Upper lobe of left lung (tissue), 6 donors: Measurements from ENCODE around the gene KLHDC8A. TPM values are rescaled to one million over a fixed set of nuclear protein-coding genes. Genes with fewer than 3 reads are reported as not detected.

ENCODE experiments used
- ATAC-seq, 2 donors: fragments of 200-7000 bp; cut with Tn5 transposase; one replicate each; pipeline ENCODE4 v1.9.1; 2022; ENCODE audit warnings: mild to moderate bottlenecking in 2 of 2, moderate library complexity in 2 of 2; ENCODE audit not compliant: low FRiP score in 2 of 2
- DNase-seq, 2 donors: peaks; one replicate each; pipeline ENCODE4 v3.0.0-alpha.2; 2019 to 2020
- H3K27ac ChIP-seq, 4 donors: fragments of 200-600 bp; sonication (generic); one replicate each; pipeline ENCODE4 v1.5.1; 2016 to 2019
- H3K27me3 ChIP-seq, 4 donors: fragments of 200-600 bp; sonication (generic); one replicate each; pipeline ENCODE4 v1.5.1; 2017 to 2019
- H3K36me3 ChIP-seq, 4 donors: fragments of 200-600 bp; sonication (generic); one replicate each; pipeline ENCODE4 v1.5.1; 2016 to 2019
- H3K4me1 ChIP-seq, 4 donors: fragments of 200-600 bp; sonication (generic); one replicate each; pipeline ENCODE4 v1.5.1; 2018 to 2019
- H3K4me3 ChIP-seq, 4 donors: fragments of 200-600 bp; sonication (generic); one replicate each; pipeline ENCODE4 v1.5.1; 2017 to 2019; ENCODE audit warnings: mild to moderate bottlenecking in 2 of 4, moderate library complexity in 1 of 4
- H3K9me3 ChIP-seq, 4 donors: fragments of 200-600 bp; sonication (generic); one replicate each; pipeline ENCODE4 v1.5.1; 2018 to 2019
- CTCF ChIP-seq, 6 experiments: fragments of 450-650 bp in 4 of 6; fragments of 200-600 bp in 2 of 6; sonication (generic) in 2 of 6; IDR thresholded peaks; one replicate each; pipeline ENCODE4 v1.5.1; 2016 to 2019; ENCODE audit warnings: antibody characterized with exemption in 6 of 6
- EP300 ChIP-seq, 4 donors: sonication (generic); formaldehyde crosslinking; IDR thresholded peaks; one replicate each; pipeline ENCODE4 v1.5.1; 2017; ENCODE audit warnings: antibody characterized with exemption in 4 of 4, control low read depth in 2 of 4
- POLR2A ChIP-seq, 4 donors: fragments of 450-650 bp; IDR thresholded peaks; one replicate each; pipeline ENCODE4 v1.5.1; 2016 to 2017; ENCODE audit warnings: antibody characterized with exemption in 4 of 4, mild to moderate bottlenecking in 2 of 4
- POLR2AphosphoS5 ChIP-seq, 2 donors: sonication (generic); formaldehyde crosslinking; IDR thresholded peaks; one replicate each; pipeline ENCODE4 v1.5.1; 2017; ENCODE audit warnings: antibody characterized with exemption in 2 of 2
- WGBS, 2 donors: methylation state at CpG; one replicate each; pipeline ENCODE4 v1.1.5; 2017 to 2018; 5-methylcytosine and 5-hydroxymethylcytosine counted together
- total RNA-seq, 6 donors: library from RNA; depleted of rRNA in 4 of 6; stranded (reverse); fragments of >200 nt in 4 of 6; gene quantifications; one replicate each; pipeline versions ENCODE4 v1.1.0 to v1.2.1, GENCODE V29; 2016 to 2021
- donor health status: DM: no; HTN: no; CAD: no; lungs with moderate emphysema.
- donor health status: DM: no; HTN: yes; CAD: no; lungs with severe emphysema.

The KLHDC8A gene
- total RNA-seq, 6 donors from 2014 or later = 0.34 to 1.7 (median 0.37) TPM; not detected in 3

DNA sequence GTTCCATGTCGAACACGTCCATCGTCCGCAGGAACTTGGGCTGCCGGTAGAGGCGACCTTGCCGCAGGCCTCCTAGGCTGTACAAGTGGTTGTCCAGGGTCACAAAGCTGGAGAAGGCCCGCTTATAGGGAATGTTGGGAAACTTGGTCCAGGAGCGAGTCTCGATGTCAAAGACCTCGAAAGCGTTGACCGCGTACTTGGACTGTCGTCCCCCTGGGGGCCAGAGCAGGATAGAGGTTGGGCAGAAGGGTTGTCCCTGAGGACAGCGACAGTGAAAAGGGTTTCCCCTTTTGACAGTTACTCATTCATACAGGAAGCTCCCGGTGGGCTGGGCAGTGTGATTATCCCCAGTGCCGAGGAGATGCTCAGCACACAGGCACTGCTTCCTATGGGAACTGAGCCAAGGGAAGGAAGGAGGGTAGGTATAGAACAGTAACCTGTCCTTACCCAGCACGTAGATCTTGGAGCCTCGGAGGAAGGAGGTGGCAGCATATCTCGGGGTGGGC lies 17.5 kb downstream of the KLHDC8A start:
- ATAC-seq = no peak
- 87 to 88% methylated on average over 21 of the region's 21 CpGs for WGBS, 2 donors
- no peak for TF ChIP-seq CTCF (IDR thresholded peaks at IDR 0.05)
- no peak for TF ChIP-seq POLR2A (IDR thresholded peaks at IDR 0.05)
- no peak for TF ChIP-seq POLR2AphosphoS5 (IDR thresholded peaks at IDR 0.05)
- no peak for TF ChIP-seq EP300 (IDR thresholded peaks at IDR 0.05)

DNA sequence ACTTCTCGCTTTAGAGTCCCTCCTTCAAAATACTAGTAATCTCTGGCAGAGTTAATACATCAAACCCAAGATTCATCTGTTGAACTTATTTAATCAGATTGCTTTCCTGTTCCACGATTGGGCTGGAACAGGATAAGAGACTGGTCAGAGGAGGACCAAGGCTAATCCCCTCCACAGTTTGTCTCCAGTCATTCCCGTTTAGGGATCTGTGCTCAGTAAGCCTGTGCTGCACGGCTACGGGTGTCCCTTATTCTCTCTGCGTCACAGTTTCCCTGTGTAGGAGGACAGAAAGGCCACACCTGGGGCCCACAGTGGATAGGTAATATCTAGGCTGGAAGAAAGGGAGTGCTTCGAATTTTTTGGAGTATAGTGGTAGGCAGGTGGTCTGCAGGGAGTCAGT lies 18.7 kb downstream of the KLHDC8A start:
- 78 to 82% methylated on average over 7 of the region's 7 CpGs for WGBS, 2 donors
- TF ChIP-seq POLR2A (IDR thresholded peaks at IDR 0.05) = no peak
- TF ChIP-seq CTCF (IDR thresholded peaks at IDR 0.05) = no peak
- TF ChIP-seq EP300 (IDR thresholded peaks at IDR 0.05) = no peak
- TF ChIP-seq POLR2AphosphoS5 (IDR thresholded peaks at IDR 0.05) = no peak
- DNase-seq (no peak), ATAC-seq (no peak)
- Histone ChIP-seq H3K9me3 (no peaks in the 10 kb centered on the region), H3K27ac (no peak overlapping the region), H3K4me1 (no peaks in the 10 kb centered on the region), H3K27me3 (peaks cover 0 to 3% (median under 1%) of the 10 kb centered on the region in 4 donors), H3K36me3 (no peaks in the 10 kb centered on the region), H3K4me3 (no peak overlapping the region)

More for the DNA sequence above, 17.5 kb downstream of the KLHDC8A start:
- Histone ChIP-seq H3K4me1 (peaks cover 10 to 12% (median 11%) of the 10 kb centered on the region in 4 donors), H3K27ac (no peak overlapping the region), H3K4me3 (no peak overlapping the region), H3K27me3 (peaks cover 2 to 15% (median 12%) of the 10 kb centered on the region in 4 donors), H3K9me3 (no peaks in the 10 kb centered on the region), H3K36me3 (no peaks in the 10 kb centered on the region)
- DNase-seq = no peak

- DNase-seq (no peak), ATAC-seq (no peak)
- no peak overlapping the region for H3K27ac ChIP-seq
- H3K27me3 ChIP-seq = no peaks in the 10 kb centered on the region
- H3K4me3 ChIP-seq = no peak overlapping the region
- H3K36me3 ChIP-seq = no peaks in the 10 kb centered on the region
- 81 to 87% methylated on average over 5 to 7 of the region's 7 CpGs for WGBS, 2 donors
- no peaks in the 10 kb centered on the region for H3K4me1 ChIP-seq
- no peaks in the 10 kb centered on the region for H3K9me3 ChIP-seq
- TF ChIP-seq POLR2AphosphoS5 (IDR thresholded peaks at IDR 0.05) (no peak), EP300 (IDR thresholded peaks at IDR 0.05) (no peak), POLR2A (IDR thresholded peaks at IDR 0.05) (no peak), CTCF (IDR thresholded peaks at IDR 0.05) (no peak)
These were observed 19.2 kb downstream of the KLHDC8A start for GRCh38 chr1:205337481-205337880.

DNA sequence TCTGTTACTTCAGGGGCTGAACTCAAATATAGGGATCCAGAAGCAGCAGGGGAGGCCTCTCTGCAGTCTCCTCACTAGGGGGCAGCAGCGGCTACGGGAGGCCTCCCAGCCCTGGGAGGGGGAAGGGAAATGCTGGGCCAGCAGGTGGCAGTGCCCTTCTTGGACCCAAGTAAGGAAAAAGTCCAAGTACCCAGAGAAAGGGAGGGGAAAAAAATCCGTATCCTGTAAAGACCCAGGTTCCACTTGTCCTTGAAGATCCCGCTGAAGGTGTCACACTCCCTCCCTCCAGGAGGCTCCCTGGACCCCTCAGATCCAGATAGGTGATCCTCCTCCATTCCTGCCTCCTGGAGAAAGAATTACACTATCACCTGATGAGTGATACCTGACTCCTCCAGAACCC lies 21.0 kb downstream of the KLHDC8A start:
- peak; percentile 81 to 90 for ATAC-seq
- peak; percentile 76 to 87 for DNase-seq
- Histone ChIP-seq H3K4me3 (no peak overlapping the region), H3K27ac (no peak overlapping the region), H3K27me3 (no peaks in the 10 kb centered on the region), H3K9me3 (no peaks in the 10 kb centered on the region), H3K4me1 (no peaks in the 10 kb centered on the region), H3K36me3 (no peaks in the 10 kb centered on the region)
- WGBS, 2 donors = 7 to 8% methylated on average over 2 to 4 of the region's 4 CpGs
- TF ChIP-seq POLR2A (IDR thresholded peaks at IDR 0.05) = no peak
- no peak for TF ChIP-seq EP300 (IDR thresholded peaks at IDR 0.05)
- TF ChIP-seq CTCF (IDR thresholded peaks at IDR 0.05) = peak; percentile 75 to 91 (median 86)
